Nasal cavity respiratory epithelium epithelial cell of viscerocranial mucosa (primary cell): ENCODE data around the gene UFD1. TPM values are rescaled to one million over a fixed set of nuclear protein-coding genes. Genes with fewer than 3 reads are reported as not detected.

Experiments used
- total RNA-seq: library from RNA; depleted of rRNA; stranded (reverse); fragments of >200 nt; gene quantifications from 2 replicates; pipeline ENCODE4 v1.2.3, GENCODE V29; 2014

UFD1 gene
- 62.5 and 76.9 TPM in 2 replicates for total RNA-seq

GRCh38 chr22:19478901-19479354 lies at the start of gene UFD1:
Gene UFD1 (minus strand): TSS chr22:19479193. CDS start chr22:19479085, 108 bp downstream.

GRCh38 chr22:19524170-19525115 lies 45.5 kb upstream of the UFD1 start, which contains the start of gene CLDN5:
Gene CLDN5 (minus strand): TSS chr22:19524410. CDS start chr22:19524255, 155 bp downstream.

GRCh38 chr22:19479355-19480172 lies 571 bp upstream of the UFD1 start, which contains the start of gene CDC45:
Gene CDC45 (plus strand): TSS chr22:19479920. CDS start chr22:19479969, 49 bp downstream.

GRCh38 chr22:19447330-19448075 lies 31.5 kb downstream of the UFD1 start, which contains the start of gene C22orf39:
Gene C22orf39 (minus strand): TSS chr22:19447711. CDS start chr22:19447688, 23 bp downstream.

GRCh38 chr22:19432133-19432851 lies 46.7 kb downstream of the UFD1 start, which contains the start of gene MRPL40:
Gene MRPL40 (plus strand): TSS chr22:19432545. CDS start chr22:19432555, 10 bp downstream.

GRCh38 chr22:19431649-19432132 lies 47.3 kb downstream of the UFD1 start, which contains the start of gene HIRA:
Gene HIRA (minus strand): TSS chr22:19431733. CDS start chr22:19431476, 257 bp downstream.

Other genes starting within 250 kb of the UFD1 start
- gene CLTCL1, start 187.5 kb downstream of the UFD1 start, total RNA-seq, result 8.5 and 26.9 TPM in 2 replicates
- 19.8 and 40.2 TPM in 2 replicates for gene HIRA, start 47.5 kb downstream of the UFD1 start, total RNA-seq
- 46.2 and 56.7 TPM in 2 replicates for gene MRPL40, start 46.6 kb downstream of the UFD1 start, total RNA-seq
- 23.9 and 24.7 TPM in 2 replicates for gene C22orf39, start 31.5 kb downstream of the UFD1 start, total RNA-seq
- gene CDC45, start 727 bp upstream of the UFD1 start, total RNA-seq, result 0.21 and 0.68 TPM in 2 replicates
- gene CLDN5, start 45.2 kb upstream of the UFD1 start, total RNA-seq, result 1.0 TPM in 1 of 2 replicates, not detected in the other
- 4.4 and 22.6 TPM in 2 replicates for gene SEPTIN5, start 235.3 kb upstream of the UFD1 start, total RNA-seq
- gene GP1BB, start 244.3 kb upstream of the UFD1 start, total RNA-seq, result 0.68 and 1.9 TPM in 2 replicates